Neural progenitor cell (in vitro differentiated cells): ENCODE results near the gene LARGE1. TPM values are rescaled to one million over a fixed set of nuclear protein-coding genes. Genes with fewer than 3 reads are reported as not detected.
A peak's percentile ranks its signal among the peaks of the same experiment; 100 is the strongest.

ENCODE experiments used
- DNase-seq: peaks from one replicate; pipeline ENCODE4 v3.0.0-alpha.2; 2016; ENCODE audit warnings: low spot score
- H2AFZ ChIP-seq: fragments of 200-600 bp; sonication (generic); replicated peaks from 2 replicates; pipeline ENCODE4 v1.6.1; 2016; ENCODE audit warnings: antibody characterized with exemption
- H3F3A ChIP-seq: fragments of 200-600 bp; sonication (generic); 2 replicates; pipeline ENCODE4 v1.6.1; 2016; ENCODE audit warnings: antibody characterized with exemption, low read depth
- H3K27ac ChIP-seq: fragments of 200-600 bp; sonication (generic); 2 replicates; pipeline ENCODE4 v1.5.1; 2016; ENCODE audit warnings: mild to moderate bottlenecking
- H3K27me3 ChIP-seq: fragments of 200-600 bp; sonication (generic); 2 replicates; pipeline ENCODE4 v1.6.1; 2016; ENCODE audit warnings: mild to moderate bottlenecking, moderate library complexity
- H3K36me3 ChIP-seq: fragments of 200-600 bp; sonication (generic); 2 replicates; pipeline ENCODE4 v1.5.1; 2016
- H3K4me1 ChIP-seq: fragments of 200-600 bp; sonication (generic); 2 replicates; pipeline ENCODE4 v1.6.1; 2016; ENCODE audit warnings: mixed run types
- H3K4me2 ChIP-seq: fragments of 200-600 bp; sonication (generic); 2 replicates; pipeline ENCODE4 v1.6.1; 2016
- H3K4me3 ChIP-seq: fragments of 200-600 bp; sonication (generic); 2 replicates; pipeline ENCODE4 v1.5.1; 2016
- H3K79me2 ChIP-seq: fragments of 200-600 bp; sonication (generic); 2 replicates; pipeline ENCODE4 v1.6.1; 2016; ENCODE audit warnings: low read depth
- H3K9ac ChIP-seq: fragments of 200-600 bp; sonication (generic); 2 replicates; pipeline ENCODE4 v1.6.1; 2016
- H3K9me3 ChIP-seq: fragments of 200-600 bp; sonication (generic); 2 replicates; pipeline ENCODE4 v1.5.1; 2016; ENCODE audit warnings: low read depth
- H4K20me1 ChIP-seq: fragments of 200-600 bp; sonication (generic); 2 replicates; pipeline ENCODE4 v1.6.1; 2016; ENCODE audit warnings: low read depth
- H3K27ac Mint-ChIP-seq: 3 replicates; pipeline ENCODE4 v1.8.0; 2021; ENCODE audit warnings: mixed read lengths
- H3K27me3 Mint-ChIP-seq: 2 replicates; pipeline ENCODE4 v1.8.0; 2022; ENCODE audit warnings: low read depth, mild to moderate bottlenecking, inconsistent platforms, moderate library complexity, mixed read lengths; ENCODE audit not compliant: insufficient read depth
- H3K36me3 Mint-ChIP-seq: 3 replicates; pipeline ENCODE4 v1.8.0; 2021; ENCODE audit warnings: mixed read lengths
- H3K4me1 Mint-ChIP-seq: 3 replicates; pipeline ENCODE4 v1.8.0; 2021; ENCODE audit warnings: mixed read lengths
- H3K4me3 Mint-ChIP-seq: 3 replicates; pipeline ENCODE4 v1.8.0; 2021; ENCODE audit warnings: mild to moderate bottlenecking, moderate library complexity, mixed read lengths
- H3K9me3 Mint-ChIP-seq: 3 replicates; pipeline ENCODE4 v1.8.0; 2020; ENCODE audit warnings: mixed read lengths
- EZH2 ChIP-seq: fragments of 200-600 bp; sonication (generic); IDR thresholded peaks from 2 replicates; pipeline ENCODE4 v1.6.1; 2017; ENCODE audit warnings: antibody characterized with exemption, mild to moderate bottlenecking, moderate library complexity
- EZH2phosphoT487 ChIP-seq: fragments of 200-600 bp; sonication (generic); IDR thresholded peaks from 2 replicates; pipeline ENCODE4 v1.6.1; 2017; ENCODE audit warnings: antibody characterized with exemption
- total RNA-seq: library from RNA; depleted of rRNA; stranded (reverse); fragments of >200 nt; gene quantifications from 2 replicates; pipeline ENCODE4 v1.2.3, GENCODE V29; 2015; ENCODE audit warnings: low replicate concordance
- TF ChIP-seq, protein P1 (sequence below): fragments of 200-600 bp; sonication (generic); IDR thresholded peaks from 2 replicates; pipeline ENCODE4 v1.5.1; 2017; ENCODE audit warnings: antibody characterized with exemption, mild to moderate bottlenecking

The LARGE1 gene
- total RNA-seq, 1 donor from 2014 or later, result 24.9 TPM

DNA sequence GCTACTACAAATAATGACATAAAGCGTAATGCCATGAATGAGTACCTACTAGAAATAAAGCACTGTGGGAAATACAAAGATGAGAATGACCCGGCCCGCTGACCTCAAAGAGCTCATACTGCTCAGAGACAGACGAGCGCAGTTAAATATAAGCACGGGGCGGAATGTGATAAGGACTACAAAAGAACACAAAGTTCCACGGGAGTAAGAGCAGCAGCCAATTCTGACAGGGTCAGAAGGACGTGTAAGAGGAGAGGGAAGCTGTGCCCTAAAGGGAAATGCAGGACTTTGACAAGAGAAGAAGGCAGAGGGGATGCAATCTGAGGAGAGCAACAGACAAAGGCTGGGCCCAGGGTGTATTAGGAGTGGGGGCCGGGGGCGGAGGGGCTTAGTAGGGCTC is 314.6 kb downstream of the LARGE1 start:
- H3K9ac ChIP-seq, result no peak overlapping the region
- H3K4me3 ChIP-seq, result no peak overlapping the region
- H3F3A ChIP-seq, result peaks cover 16% of the 10 kb centered on the region
- Mint-ChIP-seq H3K27me3 (peaks cover 8% of the 10 kb centered on the region), H3K9me3 (peaks cover 7% of the 10 kb centered on the region), H3K4me3 (peak overlapping the region; percentile 9), H3K27ac (peak overlapping the region; percentile 70), H3K36me3 (peaks cover 38% of the 10 kb centered on the region), H3K4me1 (peaks cover 28% of the 10 kb centered on the region)
- TF ChIP-seq, protein P1, sequence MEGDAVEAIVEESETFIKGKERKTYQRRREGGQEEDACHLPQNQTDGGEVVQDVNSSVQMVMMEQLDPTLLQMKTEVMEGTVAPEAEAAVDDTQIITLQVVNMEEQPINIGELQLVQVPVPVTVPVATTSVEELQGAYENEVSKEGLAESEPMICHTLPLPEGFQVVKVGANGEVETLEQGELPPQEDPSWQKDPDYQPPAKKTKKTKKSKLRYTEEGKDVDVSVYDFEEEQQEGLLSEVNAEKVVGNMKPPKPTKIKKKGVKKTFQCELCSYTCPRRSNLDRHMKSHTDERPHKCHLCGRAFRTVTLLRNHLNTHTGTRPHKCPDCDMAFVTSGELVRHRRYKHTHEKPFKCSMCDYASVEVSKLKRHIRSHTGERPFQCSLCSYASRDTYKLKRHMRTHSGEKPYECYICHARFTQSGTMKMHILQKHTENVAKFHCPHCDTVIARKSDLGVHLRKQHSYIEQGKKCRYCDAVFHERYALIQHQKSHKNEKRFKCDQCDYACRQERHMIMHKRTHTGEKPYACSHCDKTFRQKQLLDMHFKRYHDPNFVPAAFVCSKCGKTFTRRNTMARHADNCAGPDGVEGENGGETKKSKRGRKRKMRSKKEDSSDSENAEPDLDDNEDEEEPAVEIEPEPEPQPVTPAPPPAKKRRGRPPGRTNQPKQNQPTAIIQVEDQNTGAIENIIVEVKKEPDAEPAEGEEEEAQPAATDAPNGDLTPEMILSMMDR, result no peak
- TF ChIP-seq EZH2 (no peak), EZH2phosphoT487 (no peak)
- peaks cover 5% of the 10 kb centered on the region for H3K79me2 ChIP-seq
- peaks cover 16% of the 10 kb centered on the region for H3K4me1 ChIP-seq
- H3K9me3 ChIP-seq, result no peaks in the 10 kb centered on the region
- peak overlapping the region; percentile 68 for H3K27ac ChIP-seq
- DNase-seq, result peak; percentile 66
- peak overlapping the region; percentile 31 for H3K4me2 ChIP-seq
- no peaks in the 10 kb centered on the region for H3K36me3 ChIP-seq
- H2AFZ ChIP-seq, result no peak overlapping the region
- H3K27me3 ChIP-seq, result no peaks in the 10 kb centered on the region
- H4K20me1 ChIP-seq, result peaks cover 10% of the 10 kb centered on the region

GRCh38 chr22:33605221-33605620 is 315.1 kb downstream of the LARGE1 start:
- peaks cover 28% of the 10 kb centered on the region for H3K4me1 Mint-ChIP-seq
- H3K9me3 ChIP-seq, result no peaks in the 10 kb centered on the region
- H3K36me3 Mint-ChIP-seq, result peaks cover 39% of the 10 kb centered on the region
- peaks cover 16% of the 10 kb centered on the region for H3F3A ChIP-seq
- H3K9ac ChIP-seq, result no peak overlapping the region
- H3K9me3 Mint-ChIP-seq, result peaks cover 4% of the 10 kb centered on the region
- no peak overlapping the region for H3K4me3 Mint-ChIP-seq
- H3K4me1 ChIP-seq, result peaks cover 16% of the 10 kb centered on the region
- no peaks in the 10 kb centered on the region for H3K27me3 ChIP-seq
- peaks cover 10% of the 10 kb centered on the region for H4K20me1 ChIP-seq
- peak overlapping the region; percentile 17 for H3K27ac Mint-ChIP-seq
- no peak overlapping the region for H3K4me3 ChIP-seq
- H3K36me3 ChIP-seq, result no peaks in the 10 kb centered on the region
- no peak for DNase-seq
- H2AFZ ChIP-seq, result no peak overlapping the region
- TF ChIP-seq EZH2phosphoT487 (no peak), EZH2 (no peak)
- TF ChIP-seq, protein P1, result no peak
- peak overlapping the region; percentile 68 for H3K27ac ChIP-seq
- peak overlapping the region; percentile 31 for H3K4me2 ChIP-seq
- H3K27me3 Mint-ChIP-seq, result peaks cover 8% of the 10 kb centered on the region
- H3K79me2 ChIP-seq, result peaks cover 5% of the 10 kb centered on the region

DNA sequence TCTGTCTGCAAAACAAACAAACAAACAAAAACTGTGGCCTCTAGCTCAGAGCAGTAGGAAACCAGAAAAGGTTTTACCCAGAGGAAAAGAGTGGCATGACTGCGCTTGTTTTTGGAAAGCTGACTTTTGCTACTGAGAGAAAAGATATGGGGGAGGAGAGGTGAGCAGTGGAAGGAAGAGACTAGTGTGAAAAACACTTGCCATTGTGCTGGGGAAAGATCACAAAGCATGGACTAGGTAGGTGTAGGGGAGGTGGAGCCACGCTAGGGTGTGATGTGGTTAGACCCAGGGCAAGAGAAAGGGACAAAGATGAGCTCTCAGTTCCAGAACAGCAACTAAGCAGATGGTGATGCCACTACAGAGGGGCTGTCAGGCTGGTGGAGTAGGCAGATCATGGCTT is 319.2 kb downstream of the LARGE1 start:
- H3F3A ChIP-seq, result peaks cover 24% of the 10 kb centered on the region
- peaks cover 39% of the 10 kb centered on the region for H3K4me1 Mint-ChIP-seq
- TF ChIP-seq EZH2 (no peak), EZH2phosphoT487 (no peak)
- TF ChIP-seq, protein P1, result no peak
- H3K4me2 ChIP-seq, result no peak overlapping the region
- H3K27ac Mint-ChIP-seq, result no peak overlapping the region
- H2AFZ ChIP-seq, result no peak overlapping the region
- peaks cover 2% of the 10 kb centered on the region for H3K27me3 Mint-ChIP-seq
- H3K36me3 ChIP-seq, result no peaks in the 10 kb centered on the region
- H3K36me3 Mint-ChIP-seq, result peaks cover 35% of the 10 kb centered on the region
- no peak overlapping the region for H3K27ac ChIP-seq
- no peak overlapping the region for H3K4me3 ChIP-seq
- H4K20me1 ChIP-seq, result peaks cover 26% of the 10 kb centered on the region
- H3K79me2 ChIP-seq, result no peaks in the 10 kb centered on the region
- H3K4me1 ChIP-seq, result peaks cover 28% of the 10 kb centered on the region
- H3K9ac ChIP-seq, result no peak overlapping the region
- no peak for DNase-seq
- H3K9me3 Mint-ChIP-seq, result peaks cover 7% of the 10 kb centered on the region
- H3K9me3 ChIP-seq, result no peaks in the 10 kb centered on the region
- peaks cover 8% of the 10 kb centered on the region for H3K27me3 ChIP-seq
- H3K4me3 Mint-ChIP-seq, result no peak overlapping the region
